Measurements from ENCODE around the gene GABARAP. TPM values are rescaled to one million over a fixed set of nuclear protein-coding genes. Genes with fewer than 3 reads are reported as not detected.

GABARAP gene
- total and polyA plus RNA-seq, 2 of the 4 experiments (the other 2 are of a cell fraction) = 77.8 to 780 TPM

DNA sequence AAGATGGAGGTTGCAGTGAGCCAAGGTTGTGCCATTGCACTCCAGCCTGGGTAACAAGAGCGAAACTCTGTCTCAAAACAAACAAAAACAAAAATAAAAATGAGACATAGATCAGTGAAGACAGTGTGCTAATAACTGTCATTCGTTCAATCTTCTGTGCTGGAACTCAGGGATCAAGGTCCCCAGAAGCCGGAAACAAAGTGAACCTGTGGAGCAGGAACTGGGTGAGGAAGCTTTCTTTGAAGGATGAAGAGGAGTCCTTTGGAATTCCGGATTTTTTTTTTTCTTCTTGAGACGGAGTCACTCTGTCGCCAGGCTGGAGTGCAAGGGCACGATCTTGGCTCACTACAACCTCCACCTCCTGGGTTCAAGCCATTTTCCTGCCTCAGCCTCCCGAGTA, 37.2 kb upstream of the GABARAP start:
- no peaks in the 10 kb centered on the region for H3K79me1 ChIP-seq (ENCODE audit: low read depth in 1 of 2, low read length in 2 of 2)
- no peak overlapping the region for H3K56ac ChIP-seq (ENCODE audit: extremely low read depth, insufficient read depth, low read length)
- no peak overlapping the region for H4K5ac ChIP-seq (ENCODE audit: low read depth, low read length)
- no peak overlapping the region for H3K23ac ChIP-seq (ENCODE audit: low read depth, low read length)
- dilution Hi-C loops (cut with HindIII; ENCODE audit: low sequenced_read_pairs, unreplicated experiment) = no loop called here
- H3K4ac ChIP-seq (ENCODE audit: low read depth, low read length) = no peak overlapping the region
- H3K18ac ChIP-seq (ENCODE audit: low read depth, low read length) = no peak overlapping the region
- no peak overlapping the region for H4K91ac ChIP-seq (ENCODE audit: insufficient read depth, low read depth, low read length)
- in situ Hi-C loops (cut with MboI; ENCODE audit: low sequenced_read_pairs) = loop anchor here (5.0 kb wide), 1 partner anchor 53 kb away; no protein-coding TSS in a partner anchor
- CTCF ChIA-PET = no interaction called here
- intact Hi-C loops (cut with micrococcal nuclease) = no loop called here
- H2AFZ ChIP-seq (replicated peaks; ENCODE audit: low read length, poor library complexity) = no peak overlapping the region
- BruUV-seq (replicated peaks) = no TSS peak
- ATAC-seq (ENCODE audit: low read depth) (no peak), DNase-seq (no peak)
- H2BK120ac ChIP-seq (ENCODE audit: low read depth, low read length) = no peak overlapping the region
- no peak overlapping the region for H3K4me3 ChIP-seq (ENCODE audit: insufficient read depth, low read depth, low read length)
- H2BK20ac ChIP-seq (ENCODE audit: low read depth, low read length) = no peak overlapping the region
- no peaks in the 10 kb centered on the region for H3K9me1 ChIP-seq (ENCODE audit: insufficient read depth, low read length)
- no peak overlapping the region for H2BK15ac ChIP-seq (ENCODE audit: low read depth, low read length)
- H3K9ac ChIP-seq (ENCODE audit: low read depth, low read length) = no peak overlapping the region
- peaks cover 2% of the 10 kb centered on the region; the same call in 1 of the 2 replicates for H3K4me1 ChIP-seq (ENCODE audit: control insufficient read depth, insufficient read depth, low read length)
- no peak overlapping the region for H2AK9ac ChIP-seq (replicated peaks; ENCODE audit: low read depth, low read length, poor library complexity)
- POLR2A ChIA-PET (ENCODE audit: unreplicated experiment) = no interaction called here
- no peaks in the 10 kb centered on the region for H3K36me3 ChIP-seq (ENCODE audit: control insufficient read depth, insufficient read depth, low read length)
- H3K14ac ChIP-seq (replicated peaks; ENCODE audit: low read depth, low read length) = no peak overlapping the region
- no peaks in the 10 kb centered on the region for H3K9me3 ChIP-seq (ENCODE audit: control insufficient read depth, insufficient read depth, low read length)
- H3K4me2 ChIP-seq (ENCODE audit: low read depth, low read length) = no peak overlapping the region
- no CpG with 5 or more reads among the region's 8 CpGs for WGBS, 2 experiments (ENCODE audit: extremely low coverage in 2 of 2, insufficient read length in 1 of 2)
- no peak overlapping the region for H3K27ac ChIP-seq (ENCODE audit: insufficient read depth, low read length)
- H4K8ac ChIP-seq (ENCODE audit: low read depth in 2 of 2, low read length in 2 of 2) = no peak overlapping the region
- no peak overlapping the region for H2AK5ac ChIP-seq (ENCODE audit: low read depth, low read length)
- no peak overlapping the region for H2BK5ac ChIP-seq (ENCODE audit: low read depth, low read length, poor library complexity, severe bottlenecking)
- H3K27me3 ChIP-seq (ENCODE audit: control insufficient read depth, insufficient read depth, low read length) = peaks cover 20% of the 10 kb centered on the region; the same call in 1 of the 2 replicates
- no peaks in the 10 kb centered on the region for H4K20me1 ChIP-seq (ENCODE audit: insufficient read depth, low read length)
- TF ChIP-seq BHLHE40 (IDR thresholded peaks at IDR 0.05; ENCODE audit: low read depth, low read length) (no peak), SMC3 (IDR thresholded peaks at IDR 0.05; ENCODE audit: low read depth, low read length) (no peak), MAFK (IDR thresholded peaks at IDR 0.05; ENCODE audit: low read depth, low read length) (no peak), FOS (IDR thresholded peaks at IDR 0.05; ENCODE audit: low read depth, low read length) (no peak), MAZ (IDR thresholded peaks at IDR 0.05; ENCODE audit: borderline replicate concordance, low read depth, low read length) (no peak), RCOR1 (IDR thresholded peaks at IDR 0.05; ENCODE audit: insufficient replicate concordance, low read length) (no peak), NFE2L2 (IDR thresholded peaks at IDR 0.05; ENCODE audit: low read depth, low read length) (no peak)
- TF ChIP-seq, protein P1, sequence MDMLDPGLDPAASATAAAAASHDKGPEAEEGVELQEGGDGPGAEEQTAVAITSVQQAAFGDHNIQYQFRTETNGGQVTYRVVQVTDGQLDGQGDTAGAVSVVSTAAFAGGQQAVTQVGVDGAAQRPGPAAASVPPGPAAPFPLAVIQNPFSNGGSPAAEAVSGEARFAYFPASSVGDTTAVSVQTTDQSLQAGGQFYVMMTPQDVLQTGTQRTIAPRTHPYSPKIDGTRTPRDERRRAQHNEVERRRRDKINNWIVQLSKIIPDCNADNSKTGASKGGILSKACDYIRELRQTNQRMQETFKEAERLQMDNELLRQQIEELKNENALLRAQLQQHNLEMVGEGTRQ (IDR thresholded peaks at IDR 0.05; ENCODE audit: low read depth, low read length) = no peak
- TF ChIP-seq, protein P2, sequence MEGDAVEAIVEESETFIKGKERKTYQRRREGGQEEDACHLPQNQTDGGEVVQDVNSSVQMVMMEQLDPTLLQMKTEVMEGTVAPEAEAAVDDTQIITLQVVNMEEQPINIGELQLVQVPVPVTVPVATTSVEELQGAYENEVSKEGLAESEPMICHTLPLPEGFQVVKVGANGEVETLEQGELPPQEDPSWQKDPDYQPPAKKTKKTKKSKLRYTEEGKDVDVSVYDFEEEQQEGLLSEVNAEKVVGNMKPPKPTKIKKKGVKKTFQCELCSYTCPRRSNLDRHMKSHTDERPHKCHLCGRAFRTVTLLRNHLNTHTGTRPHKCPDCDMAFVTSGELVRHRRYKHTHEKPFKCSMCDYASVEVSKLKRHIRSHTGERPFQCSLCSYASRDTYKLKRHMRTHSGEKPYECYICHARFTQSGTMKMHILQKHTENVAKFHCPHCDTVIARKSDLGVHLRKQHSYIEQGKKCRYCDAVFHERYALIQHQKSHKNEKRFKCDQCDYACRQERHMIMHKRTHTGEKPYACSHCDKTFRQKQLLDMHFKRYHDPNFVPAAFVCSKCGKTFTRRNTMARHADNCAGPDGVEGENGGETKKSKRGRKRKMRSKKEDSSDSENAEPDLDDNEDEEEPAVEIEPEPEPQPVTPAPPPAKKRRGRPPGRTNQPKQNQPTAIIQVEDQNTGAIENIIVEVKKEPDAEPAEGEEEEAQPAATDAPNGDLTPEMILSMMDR (conservative IDR thresholded peaks at IDR 0.05; ENCODE audit: low read depth, low read length) = no peak

All from IMR-90 (cell line).